HEK293 (cell line): ENCODE results near the gene ARID3A.

Source experiments
- CTCF ChIA-PET: fragments of 350-600 bp; formaldehyde crosslinking; extraction: SDS; loops from one replicate; lab custom pipeline; 2021; ENCODE audit warnings: antibody characterized with exemption; lab: Yijun Ruan, JAX
- POLR2A ChIA-PET: fragments of 300-600 bp; formaldehyde crosslinking; extraction: SDS; loops from one replicate; lab custom pipeline; 2020; ENCODE audit warnings: antibody characterized with exemption, inconsistent platforms; lab: Yijun Ruan, JAX
- H3K27ac ChIP-seq: fragments of 200-500 bp; sonication (Bioruptor generic); 2 replicates; pipeline ENCODE4 v1.5.1; 2014; ENCODE audit warnings: low read depth, low read length, control low read depth, inconsistent platforms; ENCODE audit errors: extremely low read depth
- H3K36me3 ChIP-seq, 2 experiments: fragments of 200-500 bp in 1 of 2; sonication (Bioruptor generic) in 1 of 2; 1 replicate in 1 of 2; 2 replicates in 1 of 2; pipeline ENCODE4 v1.5.1; 2014 to 2017; ENCODE audit warnings: inconsistent platforms in 2 of 2, low read length in 2 of 2; ENCODE audit not compliant: control insufficient read depth in 2 of 2, insufficient read depth in 1 of 2
- H3K4me1 ChIP-seq: fragments of 200-500 bp; sonication (Bioruptor generic); 2 replicates; pipeline ENCODE4 v1.5.1; 2014; ENCODE audit warnings: mild to moderate bottlenecking, low read length, inconsistent platforms; ENCODE audit not compliant: control insufficient read depth, insufficient read depth
- H3K4me3 ChIP-seq: 2 replicates; pipeline ENCODE4 v1.5.1; 2011; ENCODE audit warnings: low read depth, mild to moderate bottlenecking, control low read depth, low read length, moderate library complexity
- H3K9me3 ChIP-seq: fragments of 200-500 bp; sonication (Bioruptor generic); 2 replicates; pipeline ENCODE4 v1.5.1; 2014; ENCODE audit warnings: low read depth, low read length, inconsistent platforms; ENCODE audit not compliant: control insufficient read depth, insufficient read depth
- EGR2 ChIP-seq: fragments of 450-650 bp; formaldehyde crosslinking; IDR thresholded peaks from 2 replicates; pipeline ENCODE4 v1.5.1; 2016; ENCODE audit warnings: low read depth, missing biosample characterization, missing genetic modification characterization
- HIC1 ChIP-seq: fragments of 450-650 bp; formaldehyde crosslinking; IDR thresholded peaks from 2 replicates; pipeline ENCODE4 v1.5.1; 2016; ENCODE audit warnings: missing biosample characterization, missing genetic modification characterization
- KLF8 ChIP-seq: fragments of 450-650 bp; formaldehyde crosslinking; IDR thresholded peaks from 2 replicates; pipeline ENCODE4 v1.5.1; 2016; ENCODE audit warnings: missing biosample characterization, missing genetic modification characterization
- MYNN ChIP-seq: fragments of 450-650 bp; formaldehyde crosslinking; IDR thresholded peaks from 2 replicates; pipeline ENCODE4 v1.5.1; 2016; ENCODE audit warnings: missing biosample characterization, missing genetic modification characterization, borderline replicate concordance
- PATZ1 ChIP-seq: fragments of 450-650 bp; formaldehyde crosslinking; IDR thresholded peaks from 2 replicates; pipeline ENCODE4 v1.5.1; 2016; ENCODE audit warnings: missing biosample characterization, missing genetic modification characterization
- ZBTB20 ChIP-seq: fragments of 450-650 bp; formaldehyde crosslinking; IDR thresholded peaks from 2 replicates; pipeline ENCODE4 v1.5.1; 2016; ENCODE audit warnings: missing biosample characterization, missing genetic modification characterization
- ZBTB26 ChIP-seq: fragments of 450-650 bp; formaldehyde crosslinking; optimal IDR thresholded peaks from 2 replicates; pipeline ENCODE3; 2016; ENCODE audit warnings: missing biosample characterization, mild to moderate bottlenecking, missing genetic modification characterization
- ZNF280D ChIP-seq: fragments of 450-650 bp; formaldehyde crosslinking; IDR thresholded peaks from 2 replicates; pipeline ENCODE4 v1.5.1; 2016; ENCODE audit warnings: missing biosample characterization, missing genetic modification characterization
- ZNF354C ChIP-seq: fragments of 450-650 bp; formaldehyde crosslinking; IDR thresholded peaks from 2 replicates; pipeline ENCODE4 v1.5.1; 2016; ENCODE audit warnings: missing biosample characterization, missing genetic modification characterization, low read depth, borderline replicate concordance
- ZNF426 ChIP-seq: fragments of 450-650 bp; formaldehyde crosslinking; IDR thresholded peaks from 2 replicates; pipeline ENCODE4 v1.5.1; 2017; ENCODE audit warnings: missing biosample characterization, missing genetic modification characterization, mild to moderate bottlenecking, inconsistent platforms, moderate library complexity
- ZNF513 ChIP-seq: fragments of 450-650 bp; IDR thresholded peaks from 2 replicates; pipeline ENCODE4 v1.5.1; 2018; ENCODE audit warnings: missing biosample characterization, missing genetic modification characterization
- ZNF529 ChIP-seq: fragments of 450-650 bp; formaldehyde crosslinking; IDR thresholded peaks from 2 replicates; pipeline ENCODE4 v1.5.1; 2017; ENCODE audit warnings: missing genetic modification characterization, missing biosample characterization; ENCODE audit not compliant: insufficient replicate concordance
- ZNF555 ChIP-seq: fragments of 450-650 bp; formaldehyde crosslinking; conservative IDR thresholded peaks from 2 replicates; pipeline ENCODE4 v1.5.1; 2017; ENCODE audit warnings: missing biosample characterization, mild to moderate bottlenecking, missing genetic modification characterization, inconsistent platforms
- ZNF677 ChIP-seq: fragments of 450-650 bp; IDR thresholded peaks from 2 replicates; pipeline ENCODE4 v1.5.0; 2018; ENCODE audit warnings: missing biosample characterization, mild to moderate bottlenecking, missing genetic modification characterization, moderate library complexity
- ZNF768 ChIP-seq: fragments of 450-650 bp; formaldehyde crosslinking; IDR thresholded peaks from 2 replicates; pipeline ENCODE4 v1.5.1; 2018; ENCODE audit warnings: missing biosample characterization, mild to moderate bottlenecking, missing genetic modification characterization
- ZNF792 ChIP-seq: fragments of 450-650 bp; formaldehyde crosslinking; IDR thresholded peaks from 2 replicates; pipeline ENCODE4 v1.5.1; 2016; ENCODE audit warnings: missing biosample characterization, missing genetic modification characterization
- ZSCAN30 ChIP-seq: fragments of 450-650 bp; IDR thresholded peaks from 2 replicates; pipeline ENCODE4 v1.5.1; 2018; ENCODE audit warnings: missing biosample characterization, mild to moderate bottlenecking, missing genetic modification characterization, moderate library complexity

ARID3A gene

GRCh38 chr19:942133-942645, 16.4 kb downstream of the ARID3A start:
- Histone ChIP-seq H3K4me3 (no peak overlapping the region), H3K4me1 (no peaks in the 10 kb centered on the region), H3K36me3 (peaks cover 0 to 35% of the 10 kb centered on the region in 2 experiments; a peak in 1 of 3 replicates), H3K9me3 (no peaks in the 10 kb centered on the region), H3K27ac (no peak overlapping the region)
- ChIA-PET CTCF (interaction anchor here (0.6 kb wide), 1 partner anchor 20 kb away, joined by 4 read pairs; no protein-coding TSS in a partner anchor), POLR2A (interaction anchor here (0.5 kb wide), 1 partner anchor 24 kb away, joined by 3 read pairs; no protein-coding TSS in a partner anchor)
- no peak for TF ChIP-seq ZNF677 (tag by site-specific recombination)
- TF ChIP-seq ZNF768, result no peak
- TF ChIP-seq MYNN, result no peak
- no peak for TF ChIP-seq ZNF513 (tag by site-specific recombination)
- TF ChIP-seq ZBTB20 (tag by site-specific recombination), result no peak
- no peak for TF ChIP-seq ZBTB26 (tag by site-specific recombination)
- TF ChIP-seq ZNF354C (tag by site-specific recombination), result no peak
- no peak for TF ChIP-seq ZSCAN30 (tag by site-specific recombination)

- no peak overlapping the region for H3K4me3 ChIP-seq
- peaks cover 0 to 37% of the 10 kb centered on the region in 2 experiments; a peak in 1 of 3 replicates for H3K36me3 ChIP-seq
These were observed 17.8 kb downstream of the ARID3A start for GRCh38 chr19:943551-944170.

GRCh38 chr19:944171-944567, 18.3 kb downstream of the ARID3A start:
- ChIA-PET CTCF (interaction anchor here (1.1 to 1.8 kb wide), 2 partner anchors 16 to 27 kb away, joined by 3 to 4 read pairs; no protein-coding TSS in a partner anchor), POLR2A (no interaction called here)
- no peak overlapping the region for H3K4me3 ChIP-seq
- no peak overlapping the region for H3K27ac ChIP-seq
- H3K36me3 ChIP-seq, result peaks cover 0 to 37% of the 10 kb centered on the region in 2 experiments; a peak in 1 of 3 replicates
- H3K9me3 ChIP-seq, result no peaks in the 10 kb centered on the region
- H3K4me1 ChIP-seq, result no peaks in the 10 kb centered on the region
- TF ChIP-seq HIC1 (tag by site-specific recombination), result 0 out of 2 replicates have a peak, but pooled peaks have one; percentile 41
- TF ChIP-seq ZNF529 (tag by site-specific recombination), result no peak
- TF ChIP-seq ZNF555 (tag by site-specific recombination), result no peak
- 0 out of 2 replicates have a peak, but pooled peaks have one; percentile 11 for TF ChIP-seq PATZ1 (tag by site-specific recombination)
- TF ChIP-seq EGR2 (tag by site-specific recombination), result peak; percentile 94

More at GRCh38 chr19:943551-944170, 17.8 kb downstream of the ARID3A start:
- no peaks in the 10 kb centered on the region for H3K4me1 ChIP-seq
- H3K27ac ChIP-seq, result no peak overlapping the region
- H3K9me3 ChIP-seq, result no peaks in the 10 kb centered on the region
- ChIA-PET POLR2A (no interaction called here), CTCF (interaction anchor here (1.1 to 1.8 kb wide), 2 partner anchors 16 to 27 kb away, joined by 3 to 4 read pairs; no protein-coding TSS in a partner anchor)
- TF ChIP-seq ZNF280D (tag by site-specific recombination) (0 out of 2 replicates have a peak, but pooled peaks have one; percentile 57), ZNF792 (tag by site-specific recombination) (peak; percentile 78; the same call in 1 of the 2 replicates), KLF8 (0 out of 2 replicates have a peak, but pooled peaks have one; percentile 20), ZNF426 (tag by site-specific recombination) (no peak)
